Measurements from ENCODE around the gene PHLDB2.

The PHLDB2 gene

GRCh38 chr3:111998636-111999483 lies 139.8 kb downstream of the PHLDB2 start, which contains the start of gene TAGLN3:
Gene TAGLN3 (plus strand): TSS chr3:111998922. CDS start chr3:111999423, 501 bp downstream.
- no peak within 1 kb of the TSS for H3K27ac ChIP-seq
- no peak within 1 kb of the TSS for H3K9ac ChIP-seq
- peak within 1 kb of the TSS in 6 of 10 experiments; percentile 5 to 40 (median 14); a peak in 5 of 20 replicates for H3K4me3 ChIP-seq
- no peak for TF ChIP-seq Cebpa-rat (IDR thresholded peaks at IDR 0.05)
- H4K20me1 ChIP-seq: peaks cover 0 to 6% (median 0%) of the 10 kb centered on the region in 11 experiments; a peak in 1 of 22 replicates
- peaks cover 0 to 9% (median 1%) of the 10 kb centered on the region in 11 experiments; a peak in 9 of 22 replicates for H3K36me3 ChIP-seq
- H3K9me3 ChIP-seq (replicated peaks in 1 of 11): peaks cover 0 to 7% (median 0%) of the 10 kb centered on the region in 11 experiments; a peak in 2 of 22 replicates
- peaks cover 10 to 19% (median 13%) of the 10 kb centered on the region in 10 experiments; a peak in 16 of 20 replicates for H3K4me1 ChIP-seq
- H3K4me2 ChIP-seq: peak within 1 kb of the TSS; percentile 1 to 45 (median 35); a peak in 17 of 22 replicates
- peaks cover 43 to 56% (median 50%) of the 10 kb centered on the region in 11 experiments for H3K27me3 ChIP-seq

- peak overlapping the region; percentile 1 to 45 (median 35); a peak in 16 of 22 replicates for H3K4me2 ChIP-seq
- no peak overlapping the region for H3K27ac ChIP-seq
- H3K9me3 ChIP-seq (replicated peaks in 1 of 11): peaks cover 0 to 7% (median 0%) of the 10 kb centered on the region in 11 experiments; a peak in 2 of 22 replicates
- peaks cover 0 to 6% (median 0%) of the 10 kb centered on the region in 11 experiments; a peak in 1 of 22 replicates for H4K20me1 ChIP-seq
- TF ChIP-seq Cebpa-rat (IDR thresholded peaks at IDR 0.05): no peak
- H3K4me1 ChIP-seq: peaks cover 10 to 19% (median 13%) of the 10 kb centered on the region in 10 experiments; a peak in 16 of 20 replicates
- peaks cover 43 to 56% (median 50%) of the 10 kb centered on the region in 11 experiments for H3K27me3 ChIP-seq
- no peak overlapping the region for H3K9ac ChIP-seq
- peak overlapping the region in 4 of 10 experiments; percentile 5 to 40 (median 28); a peak in 3 of 20 replicates for H3K4me3 ChIP-seq
- 0 out of 22 replicates have a peak, but pooled peaks cover 0 to 6% (median 0%) of the 10 kb centered on the region in 11 experiments for H3K36me3 ChIP-seq
Observed at GRCh38 chr3:111999484-112000324, 140.6 kb downstream of the PHLDB2 start.

GRCh38 chr3:112000367-112000771 lies 141.3 kb downstream of the PHLDB2 start:
- H4K20me1 ChIP-seq: peaks cover 0 to 6% (median 0%) of the 10 kb centered on the region in 11 experiments; a peak in 1 of 22 replicates
- H3K4me1 ChIP-seq: peaks cover 10 to 19% (median 13%) of the 10 kb centered on the region in 10 experiments; a peak in 16 of 20 replicates
- H3K4me2 ChIP-seq: no peak overlapping the region
- no peak overlapping the region for H3K27ac ChIP-seq
- peaks cover 0 to 7% (median 0%) of the 10 kb centered on the region in 11 experiments; a peak in 2 of 22 replicates for H3K9me3 ChIP-seq (replicated peaks in 1 of 11)
- TF ChIP-seq Cebpa-rat (IDR thresholded peaks at IDR 0.05): no peak
- no peak overlapping the region for H3K4me3 ChIP-seq
- peaks cover 43 to 56% (median 50%) of the 10 kb centered on the region in 11 experiments for H3K27me3 ChIP-seq
- H3K9ac ChIP-seq: no peak overlapping the region
- H3K36me3 ChIP-seq: 0 out of 22 replicates have a peak, but pooled peaks cover 0 to 2% (median 0%) of the 10 kb centered on the region in 11 experiments

GRCh38 chr3:112000966-112001365 lies 141.9 kb downstream of the PHLDB2 start:
- H3K4me2 ChIP-seq: no peak overlapping the region
- H3K4me3 ChIP-seq: no peak overlapping the region
- H3K9me3 ChIP-seq (replicated peaks in 1 of 11): peaks cover 0 to 7% (median 0%) of the 10 kb centered on the region in 11 experiments; a peak in 2 of 22 replicates
- no peak overlapping the region for H3K27ac ChIP-seq
- TF ChIP-seq Cebpa-rat (IDR thresholded peaks at IDR 0.05): no peak
- H4K20me1 ChIP-seq: peaks cover 0 to 6% (median 0%) of the 10 kb centered on the region in 11 experiments; a peak in 1 of 22 replicates
- no peak overlapping the region for H3K9ac ChIP-seq
- peaks cover 10 to 19% (median 13%) of the 10 kb centered on the region in 10 experiments; a peak in 16 of 20 replicates for H3K4me1 ChIP-seq
- H3K36me3 ChIP-seq: no peaks in the 10 kb centered on the region
- peaks cover 43 to 56% (median 50%) of the 10 kb centered on the region in 11 experiments for H3K27me3 ChIP-seq

GRCh38 chr3:112001526-112001925 lies 142.5 kb downstream of the PHLDB2 start:
- H3K4me2 ChIP-seq: no peak overlapping the region
- peaks cover 0 to 7% (median 0%) of the 10 kb centered on the region in 11 experiments; a peak in 2 of 22 replicates for H3K9me3 ChIP-seq (replicated peaks in 1 of 11)
- no peak overlapping the region for H3K27ac ChIP-seq
- no peaks in the 10 kb centered on the region for H3K36me3 ChIP-seq
- no peak overlapping the region for H3K4me3 ChIP-seq
- peaks cover 10 to 19% (median 13%) of the 10 kb centered on the region in 10 experiments; a peak in 16 of 20 replicates for H3K4me1 ChIP-seq
- peaks cover 43 to 56% (median 50%) of the 10 kb centered on the region in 11 experiments for H3K27me3 ChIP-seq
- H4K20me1 ChIP-seq: peaks cover 0 to 6% (median 0%) of the 10 kb centered on the region in 11 experiments; a peak in 1 of 22 replicates
- H3K9ac ChIP-seq: no peak overlapping the region
- no peak for TF ChIP-seq Cebpa-rat (IDR thresholded peaks at IDR 0.05)

GRCh38 chr3:112002096-112002971 lies 143.3 kb downstream of the PHLDB2 start:
- peaks cover 10 to 19% (median 13%) of the 10 kb centered on the region in 10 experiments; a peak in 16 of 20 replicates for H3K4me1 ChIP-seq
- no peak overlapping the region for H3K27ac ChIP-seq
- no peak overlapping the region for H3K9ac ChIP-seq
- H3K36me3 ChIP-seq: no peaks in the 10 kb centered on the region
- no peak overlapping the region for H3K4me3 ChIP-seq
- H3K9me3 ChIP-seq (replicated peaks in 1 of 11): peaks cover 0 to 7% (median 0%) of the 10 kb centered on the region in 11 experiments; a peak in 2 of 22 replicates
- H3K27me3 ChIP-seq: peaks cover 39 to 48% (median 44%) of the 10 kb centered on the region in 11 experiments
- H4K20me1 ChIP-seq: peaks cover 0 to 6% (median 0%) of the 10 kb centered on the region in 11 experiments; a peak in 1 of 22 replicates
- TF ChIP-seq Cebpa-rat (IDR thresholded peaks at IDR 0.05): no peak
- peak overlapping the region in 10 of 11 experiments; percentile 4 to 45 (median 28); a peak in 13 of 22 replicates for H3K4me2 ChIP-seq

- Histone ChIP-seq H3K36me3 (no peaks in the 10 kb centered on the region), H3K4me1 (peaks cover 9 to 19% (median 13%) of the 10 kb centered on the region in 10 experiments; a peak in 16 of 20 replicates), H3K27me3 (peaks cover 28 to 36% (median 32%) of the 10 kb centered on the region in 11 experiments), H3K9me3 (replicated peaks in 1 of 11) (peaks cover 0 to 7% (median 0%) of the 10 kb centered on the region in 11 experiments; a peak in 2 of 22 replicates), H4K20me1 (peaks cover 0 to 6% (median 0%) of the 10 kb centered on the region in 11 experiments; a peak in 1 of 22 replicates), H3K4me3 (no peak overlapping the region), H3K27ac (no peak overlapping the region), H3K4me2 (peak overlapping the region in 2 of 11 experiments; percentile 36 to 45; a peak in 1 of 22 replicates), H3K9ac (no peak overlapping the region)
- TF ChIP-seq Cebpa-rat (IDR thresholded peaks at IDR 0.05): no peak
Observed at GRCh38 chr3:112003321-112004080, 144.4 kb downstream of the PHLDB2 start.

Measured in BLaER1 treated with 17β-estradiol and CSF1 and Interleukin-3, amounts not matched to agents 10 nM and 100 nM (cell line).